ENCODE measurements around the gene ARSA. TPM values are rescaled to one million over a fixed set of nuclear protein-coding genes. Genes with fewer than 3 reads are reported as not detected.

ARSA gene
- total and polyA plus RNA-seq, 4 experiments from 2014 or later = 7.8 to 86.8 (median 48.1) TPM

DNA sequence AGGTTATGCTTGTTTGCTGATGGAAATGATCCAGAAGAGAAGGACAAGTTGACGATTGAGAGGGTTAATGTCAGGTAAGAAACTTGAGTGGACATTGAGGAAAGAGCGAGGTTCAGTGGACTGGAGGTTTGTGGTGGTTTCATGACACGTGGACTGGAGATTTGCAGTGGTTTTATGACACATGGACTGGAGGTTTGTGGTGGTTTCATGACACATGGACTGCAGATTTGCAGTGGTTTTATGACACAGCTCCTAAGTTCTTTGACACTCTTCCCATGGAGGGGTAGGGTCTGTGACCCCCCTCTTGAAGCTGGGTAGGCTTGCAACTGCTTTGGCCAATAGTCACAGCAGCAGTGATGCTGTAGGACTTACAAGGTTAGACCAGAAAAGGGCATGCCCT is 32.8 kb downstream of the ARSA start:
- Histone ChIP-seq H3K4me3 (ENCODE audit: low read length in 2 of 2) (no peak overlapping the region), H3K4me1 (ENCODE audit: insufficient read depth, low read length) (no peaks in the 10 kb centered on the region), H3K27ac (ENCODE audit: low read depth, low read length) (no peak overlapping the region), H3K36me3 (ENCODE audit: insufficient read depth, low read length) (no peaks in the 10 kb centered on the region), H3K9me3 (ENCODE audit: control insufficient read depth in 1 of 2, low read length in 2 of 2) (no peaks in the 10 kb centered on the region), H3K27me3 (ENCODE audit: insufficient read depth, low read length) (no peaks in the 10 kb centered on the region)
- Mint-ChIP-seq H3K4me3 (no peak overlapping the region), H3K4me1 (peaks cover 1 to 5% (median 4%) of the 10 kb centered on the region in 4 donors), H3K27ac (no peak overlapping the region), H3K27me3 (peaks cover 4 to 9% of the 10 kb centered on the region in 2 donors), H3K9me3 (peaks cover 0 to 5% (median 0%) of the 10 kb centered on the region in 8 donors), H3K36me3 (peaks cover 0 to 18% of the 10 kb centered on the region in 2 donors)
- intact Hi-C loops (cut with micrococcal nuclease) = no loop called here
- no peak for DNase-seq
- ChIA-PET POLR2A (ENCODE audit: partially characterized antibody) (interaction anchor here (0.7 kb wide), 1 partner anchor 745 kb away, joined by 3 read pairs; no protein-coding TSS in a partner anchor), CTCF (ENCODE audit: partially characterized antibody) (no interaction called here)

DNA sequence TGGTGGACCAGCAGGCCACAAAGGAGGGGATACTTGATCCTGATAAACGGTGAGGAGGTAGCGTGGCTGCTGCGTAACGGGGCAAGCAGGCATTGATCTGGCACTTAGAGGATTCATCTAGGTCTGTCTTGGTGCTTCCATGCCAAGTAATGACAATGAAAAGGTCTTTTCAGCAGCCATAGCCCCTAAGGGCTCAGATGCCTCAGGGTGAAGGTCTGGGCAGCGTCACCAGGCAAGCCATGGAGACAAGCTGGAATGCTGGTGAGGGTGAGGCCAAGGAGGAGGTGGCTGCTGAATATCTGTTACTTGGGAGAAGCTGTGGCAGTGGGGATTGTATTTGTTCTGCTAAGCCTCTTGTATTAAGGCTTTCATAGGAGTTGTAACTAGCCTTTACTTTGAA is 40.5 kb downstream of the ARSA start:
- H3K9me3 ChIP-seq (ENCODE audit: control insufficient read depth in 1 of 2, low read length in 2 of 2) = no peaks in the 10 kb centered on the region
- H3K36me3 ChIP-seq (ENCODE audit: insufficient read depth, low read length) = no peaks in the 10 kb centered on the region
- DNase-seq = no peak
- H3K4me3 Mint-ChIP-seq = no peak overlapping the region
- ChIA-PET POLR2A (ENCODE audit: partially characterized antibody) (interaction anchor here (0.8 kb wide), 1 partner anchor 10 kb away, joined by 3 read pairs; no protein-coding TSS in a partner anchor), CTCF (ENCODE audit: partially characterized antibody) (no interaction called here)
- H3K4me1 ChIP-seq (ENCODE audit: insufficient read depth, low read length) = peaks cover 7% of the 10 kb centered on the region
- no peaks in the 10 kb centered on the region for H3K27me3 Mint-ChIP-seq
- peaks cover 6 to 13% (median 7%) of the 10 kb centered on the region in 4 donors for H3K4me1 Mint-ChIP-seq
- no peak overlapping the region for H3K27ac ChIP-seq (ENCODE audit: low read depth, low read length)
- no peak overlapping the region for H3K27ac Mint-ChIP-seq
- H3K27me3 ChIP-seq (ENCODE audit: insufficient read depth, low read length) = no peaks in the 10 kb centered on the region
- intact Hi-C loops (cut with micrococcal nuclease) = no loop called here
- H3K4me3 ChIP-seq (ENCODE audit: low read length in 2 of 2) = no peak overlapping the region
- peaks cover 4 to 6% of the 10 kb centered on the region in 2 donors for H3K36me3 Mint-ChIP-seq
- H3K9me3 Mint-ChIP-seq = no peaks in the 10 kb centered on the region

DNA sequence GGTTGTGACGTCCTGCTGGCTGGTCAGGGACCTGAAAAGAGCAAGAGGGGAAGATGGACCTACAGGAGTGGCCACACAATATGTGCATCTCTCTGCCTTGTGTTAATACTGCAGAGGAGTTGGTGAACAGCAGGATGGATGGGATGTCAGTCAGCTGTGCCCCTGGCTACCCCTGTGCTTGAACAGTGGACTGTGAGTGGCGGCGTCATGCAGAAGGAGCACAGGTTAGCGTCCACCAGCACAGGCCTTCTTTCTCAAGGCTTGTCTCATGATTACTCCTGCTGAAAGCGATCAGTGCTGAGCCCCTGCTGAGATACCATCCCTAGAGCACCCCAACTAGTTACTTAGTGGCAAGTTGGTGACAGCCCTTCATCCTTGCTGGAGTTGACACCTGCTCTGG is 41.5 kb downstream of the ARSA start:
- no peaks in the 10 kb centered on the region for H3K36me3 ChIP-seq (ENCODE audit: insufficient read depth, low read length)
- POLR2A ChIA-PET (ENCODE audit: partially characterized antibody) = no interaction called here
- H3K27me3 ChIP-seq (ENCODE audit: insufficient read depth, low read length) = no peaks in the 10 kb centered on the region

DNA sequence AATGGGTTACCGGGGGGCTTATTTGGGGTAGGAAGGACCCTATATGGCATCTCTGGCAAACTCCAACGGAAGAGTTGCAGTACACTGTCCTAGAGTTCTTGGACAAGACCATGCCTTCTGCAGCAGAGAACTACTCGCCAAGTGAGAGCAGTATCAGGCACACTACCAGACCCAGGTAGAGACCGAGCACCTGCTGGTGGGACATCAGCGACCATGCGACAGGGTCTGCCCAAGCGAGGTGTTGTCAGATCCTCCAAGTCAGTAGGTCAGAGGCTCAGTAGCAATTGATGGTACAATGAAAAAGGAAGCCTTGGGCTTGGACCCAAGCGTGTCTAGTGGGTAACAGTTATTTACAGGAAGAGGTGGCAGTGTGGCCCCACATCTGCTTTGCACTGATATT is 42.2 kb downstream of the ARSA start:
- Mint-ChIP-seq H3K36me3 (peaks cover 0 to 6% of the 10 kb centered on the region in 2 donors), H3K27me3 (no peaks in the 10 kb centered on the region), H3K9me3 (no peaks in the 10 kb centered on the region), H3K4me1 (peaks cover 6 to 24% (median 11%) of the 10 kb centered on the region in 4 donors), H3K4me3 (no peak overlapping the region), H3K27ac (peak overlapping the region in 1 of 7 donors; percentile 53)
- POLR2A ChIA-PET (ENCODE audit: partially characterized antibody) = interaction anchor here (1.8 kb wide), 1 partner anchor 60 kb away, joined by 6 read pairs; the partner anchor contains the start of gene SCO2
- no peak overlapping the region for H3K27ac ChIP-seq (ENCODE audit: low read depth, low read length)
- H3K27me3 ChIP-seq (ENCODE audit: insufficient read depth, low read length) = no peaks in the 10 kb centered on the region
- no peak overlapping the region for H3K4me3 ChIP-seq (ENCODE audit: low read length in 2 of 2)
- H3K9me3 ChIP-seq (ENCODE audit: control insufficient read depth in 1 of 2, low read length in 2 of 2) = no peaks in the 10 kb centered on the region
- no peak for DNase-seq
- intact Hi-C loops (cut with micrococcal nuclease) = no loop called here
- H3K4me1 ChIP-seq (ENCODE audit: insufficient read depth, low read length) = peaks cover 20% of the 10 kb centered on the region
- CTCF ChIA-PET (ENCODE audit: partially characterized antibody) = no interaction called here
- no peaks in the 10 kb centered on the region for H3K36me3 ChIP-seq (ENCODE audit: insufficient read depth, low read length)

More for the DNA sequence above, 41.5 kb downstream of the ARSA start:
- intact Hi-C loops (cut with micrococcal nuclease) = no loop called here
- Mint-ChIP-seq H3K9me3 (no peaks in the 10 kb centered on the region), H3K4me1 (peaks cover 6 to 20% (median 10%) of the 10 kb centered on the region in 4 donors), H3K36me3 (peaks cover 0 to 6% of the 10 kb centered on the region in 2 donors), H3K27ac (no peak overlapping the region), H3K27me3 (no peaks in the 10 kb centered on the region), H3K4me3 (peak overlapping the region in 1 of 8 donors; percentile 21)
- no peak for DNase-seq
- Histone ChIP-seq H3K4me1 (ENCODE audit: insufficient read depth, low read length) (peaks cover 14% of the 10 kb centered on the region), H3K27ac (ENCODE audit: low read depth, low read length) (no peak overlapping the region), H3K4me3 (ENCODE audit: low read length in 2 of 2) (no peak overlapping the region), H3K9me3 (ENCODE audit: control insufficient read depth in 1 of 2, low read length in 2 of 2) (no peaks in the 10 kb centered on the region)
- CTCF ChIA-PET (ENCODE audit: partially characterized antibody) = no interaction called here

DNA sequence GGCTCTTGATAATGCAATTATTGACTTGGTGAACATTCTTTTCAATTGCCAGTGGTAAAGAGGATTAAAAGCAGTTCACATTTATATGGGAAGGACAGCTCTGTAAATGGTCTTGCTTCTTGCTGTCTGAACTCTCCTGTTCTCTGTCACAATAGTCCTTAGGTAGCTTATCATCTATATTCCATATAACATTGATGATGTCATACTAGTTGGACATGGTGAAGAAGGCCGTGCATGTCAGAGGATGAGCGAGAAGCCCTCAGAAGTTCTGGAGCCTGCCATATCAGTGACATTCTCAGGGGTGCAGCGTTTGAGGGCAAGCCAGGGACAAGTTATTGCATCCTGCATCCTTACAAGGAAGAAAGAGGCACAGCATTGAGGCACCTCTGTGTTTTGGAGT is 42.7 kb downstream of the ARSA start:
- intact Hi-C loops (cut with micrococcal nuclease) = no loop called here
- ChIA-PET CTCF (ENCODE audit: partially characterized antibody) (interaction anchor here (1.3 kb wide), 1 partner anchor 22 kb away, joined by 5 read pairs; the partner anchor contains the start of gene SYCE3), POLR2A (ENCODE audit: partially characterized antibody) (interaction anchor here (1.8 kb wide), 1 partner anchor 60 kb away, joined by 6 read pairs; the partner anchor contains the start of gene SCO2)
- peak overlapping the region in 2 of 8 donors; percentile 11 to 54 for H3K4me3 Mint-ChIP-seq
- H3K27me3 Mint-ChIP-seq = no peaks in the 10 kb centered on the region
- no peak overlapping the region for H3K27ac ChIP-seq (ENCODE audit: low read depth, low read length)
- H3K27ac Mint-ChIP-seq = no peak overlapping the region
- no peaks in the 10 kb centered on the region for H3K9me3 Mint-ChIP-seq
- H3K36me3 ChIP-seq (ENCODE audit: insufficient read depth, low read length) = no peaks in the 10 kb centered on the region
- no peak overlapping the region for H3K4me3 ChIP-seq (ENCODE audit: low read length in 2 of 2)
- H3K4me1 ChIP-seq (ENCODE audit: insufficient read depth, low read length) = peaks cover 21% of the 10 kb centered on the region
- no peak for DNase-seq
- H3K9me3 ChIP-seq (ENCODE audit: control insufficient read depth in 1 of 2, low read length in 2 of 2) = no peaks in the 10 kb centered on the region
- peaks cover 0 to 9% of the 10 kb centered on the region in 2 donors for H3K36me3 Mint-ChIP-seq
- no peaks in the 10 kb centered on the region for H3K27me3 ChIP-seq (ENCODE audit: insufficient read depth, low read length)
- H3K4me1 Mint-ChIP-seq = peaks cover 7 to 28% (median 14%) of the 10 kb centered on the region in 4 donors

DNA sequence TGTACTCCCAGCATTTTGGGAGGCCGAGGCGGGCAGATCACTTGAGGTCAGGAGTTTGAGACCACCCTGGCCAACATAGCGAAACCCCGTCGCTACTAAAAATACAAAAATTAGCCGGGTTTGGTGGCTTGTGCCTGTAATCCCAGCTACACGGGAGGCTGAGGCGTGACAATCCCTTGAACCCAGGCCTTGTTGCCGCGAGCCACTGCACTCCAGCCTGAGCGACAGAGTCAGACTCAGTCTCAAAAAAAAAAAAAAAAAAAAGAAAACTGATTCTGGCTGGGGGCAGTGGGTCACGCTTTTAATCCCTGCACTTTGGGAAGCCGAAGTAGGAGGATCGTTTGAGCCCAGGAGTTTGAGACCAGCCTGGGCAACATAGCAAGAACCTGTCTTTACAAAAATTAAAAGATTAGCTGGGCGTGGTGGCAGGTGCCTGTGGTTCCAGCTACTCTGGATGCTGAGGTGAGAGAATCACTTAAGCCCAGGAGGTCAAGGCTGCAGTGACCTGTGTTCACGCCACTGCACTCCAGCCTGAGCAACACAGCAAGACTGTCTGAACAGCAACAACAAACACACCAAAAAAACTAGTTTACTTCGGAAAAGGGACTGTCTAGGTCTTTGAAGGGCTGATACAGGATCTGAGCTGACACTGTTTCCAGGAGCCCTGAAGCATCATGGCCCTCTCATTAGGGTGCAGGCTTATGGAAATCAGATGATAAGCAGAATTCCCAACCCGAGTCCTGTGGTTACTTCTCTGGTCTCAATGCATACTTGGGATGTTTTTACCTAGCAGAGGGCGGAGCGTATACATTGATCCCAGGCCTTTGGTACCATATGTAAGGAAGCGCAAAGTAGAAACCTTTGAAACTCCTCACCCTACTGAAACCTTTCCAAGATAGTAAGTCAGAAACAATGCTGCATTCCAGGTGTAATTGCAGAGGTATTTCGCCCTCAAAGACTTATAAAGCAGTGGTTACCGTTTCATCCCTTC is 43.6 kb downstream of the ARSA start:
- ChIA-PET POLR2A (ENCODE audit: partially characterized antibody) (interaction anchor here (1.8 to 4.4 kb wide), 4 partner anchors 37 to 76 kb away, joined by 6 to 43 read pairs (median 22); partner anchors contain the start of genes LMF2, NCAPH2 and SCO2), CTCF (ENCODE audit: partially characterized antibody) (interaction anchor here (1.3 kb wide), 1 partner anchor 21 kb away, joined by 5 read pairs; the partner anchor contains the start of gene SYCE3)
- Histone ChIP-seq H3K4me3 (ENCODE audit: low read length in 2 of 2) (no peak overlapping the region), H3K36me3 (ENCODE audit: insufficient read depth, low read length) (no peaks in the 10 kb centered on the region), H3K4me1 (ENCODE audit: insufficient read depth, low read length) (peaks cover 21% of the 10 kb centered on the region), H3K27me3 (ENCODE audit: insufficient read depth, low read length) (no peaks in the 10 kb centered on the region), H3K9me3 (ENCODE audit: control insufficient read depth in 1 of 2, low read length in 2 of 2) (no peaks in the 10 kb centered on the region), H3K27ac (ENCODE audit: low read depth, low read length) (no peak overlapping the region)
- no peak for DNase-seq
- intact Hi-C loops (cut with micrococcal nuclease) = loop anchor here (5.0 kb wide), 1 partner anchor 112 kb away; no protein-coding TSS in a partner anchor
- no peaks in the 10 kb centered on the region for H3K27me3 Mint-ChIP-seq
- peaks cover 0 to 16% of the 10 kb centered on the region in 2 donors for H3K36me3 Mint-ChIP-seq
- no peaks in the 10 kb centered on the region for H3K9me3 Mint-ChIP-seq
- peak overlapping the region in 7 of 8 donors; percentile 44 to 93 (median 90) for H3K4me3 Mint-ChIP-seq
- peak overlapping the region in 1 of 7 donors; percentile 30 for H3K27ac Mint-ChIP-seq
- H3K4me1 Mint-ChIP-seq = peaks cover 8 to 37% (median 16%) of the 10 kb centered on the region in 4 donors
